Ovary (tissue), 9 donors: ENCODE data around the gene KLHL8. TPM values are rescaled to one million over a fixed set of nuclear protein-coding genes. Genes with fewer than 3 reads are reported as not detected.

Experiments used
- DNase-seq, 5 donors: peaks; one replicate each; pipeline ENCODE4 v3.0.0-alpha.2; 2019 to 2020
- H3K27ac ChIP-seq, 2 donors: fragments of 200-600 bp; one replicate each; pipeline versions ENCODE4 v1.5.1 to v1.8.0; 2019 to 2022
- H3K27me3 ChIP-seq: fragments of 200-600 bp; one replicate; pipeline ENCODE4 v1.8.0; 2022
- H3K36me3 ChIP-seq: fragments of 200-600 bp; sonication (generic); one replicate; pipeline ENCODE4 v1.5.1; 2019
- H3K4me1 ChIP-seq: one replicate; pipeline ENCODE4 v1.8.1; 2013; ENCODE audit warnings: mild to moderate bottlenecking, moderate library complexity; ENCODE audit not compliant: insufficient read depth
- H3K4me3 ChIP-seq: fragments of 200-600 bp; sonication (generic); one replicate; pipeline ENCODE4 v1.5.1; 2017
- H3K9me3 ChIP-seq, 2 donors: fragments of 200-600 bp in 1 of 2; sonication (generic) in 1 of 2; one replicate each; pipeline versions ENCODE4 v1.5.1 to v1.8.1; 2013 to 2019; ENCODE audit warnings: mild to moderate bottlenecking in 1 of 2, moderate library complexity in 1 of 2
- CTCF ChIP-seq, 3 donors: fragments of 450-650 bp in 2 of 3; fragments of 200-600 bp in 1 of 3; IDR thresholded peaks; one replicate each; pipeline versions ENCODE4 v1.5.1 to v1.8.0; 2016 to 2022; ENCODE audit warnings: antibody characterized with exemption in 3 of 3, mild to moderate bottlenecking in 1 of 3
- EP300 ChIP-seq: sonication (generic); formaldehyde crosslinking; IDR thresholded peaks from one replicate; pipeline ENCODE4 v1.6.1; 2017; ENCODE audit warnings: antibody characterized with exemption
- POLR2A ChIP-seq: fragments of 450-650 bp; IDR thresholded peaks from one replicate; pipeline ENCODE4 v1.6.1; 2017; ENCODE audit warnings: antibody characterized with exemption, mild to moderate bottlenecking, moderate library complexity
- WGBS, 3 donors: extraction: QIAGEN DNeasy Blood & Tissue Kit in 1 of 3; methylation state at CpG; one replicate each; pipeline versions ENCODE4 v1.1.5 to v1.1.7; 2013 to 2017; 5-methylcytosine and 5-hydroxymethylcytosine counted together
- intact Hi-C, 4 donors: fragments of 100-400 bp; cut with DNase I; formaldehyde crosslinking; loops; one replicate each; pipeline versions ENCODE4 v1.11.0 to v1.15.1; 2022 to 2023
- polyA plus RNA-seq, 2 donors: library from polyadenylated mRNA; stranded (reverse); fragments of 200-250 nt in 1 of 2; fragments of 350-450 nt in 1 of 2; fragmentation: Illumina TruSeq in 1 of 2; extraction: RNeasy Lipid Tissue Mini Kit (QIAGEN cat#74804) in 1 of 2; gene quantifications; one replicate each; pipeline ENCODE4 v1.2.3, GENCODE V29; 2013 to 2014
- total RNA-seq, 7 donors: library from RNA; depleted of rRNA in 2 of 7; stranded (reverse); fragments of >200 nt in 2 of 7; fragmentation: NEBNext Ultra II Directional in 3 of 7; extraction: Animal tissue kit (Norgen Biotek cat#: 25700) in 3 of 7; gene quantifications; one replicate each; pipeline versions ENCODE4 v1.1.0 to v1.2.4, GENCODE V29; 2016 to 2023
- donor health status: DM: no; HTN: no; CAD: no; lungs with moderate emphysema.
- donor health status: DM: no; HTN: no; CAD: no.
- donor health status: Bipolar disorder and iron deficiency.
- donor health status: DM: yes; HTN: yes; CAD: no.
- donor health status: DM: no; HTN: no; CAD: no.
- donor health status: DM: yes; HTN: yes; CAD: no.

The KLHL8 gene
- total and polyA plus RNA-seq, 9 donors, result 4.1 to 13.1 (median 11.4) TPM

DNA sequence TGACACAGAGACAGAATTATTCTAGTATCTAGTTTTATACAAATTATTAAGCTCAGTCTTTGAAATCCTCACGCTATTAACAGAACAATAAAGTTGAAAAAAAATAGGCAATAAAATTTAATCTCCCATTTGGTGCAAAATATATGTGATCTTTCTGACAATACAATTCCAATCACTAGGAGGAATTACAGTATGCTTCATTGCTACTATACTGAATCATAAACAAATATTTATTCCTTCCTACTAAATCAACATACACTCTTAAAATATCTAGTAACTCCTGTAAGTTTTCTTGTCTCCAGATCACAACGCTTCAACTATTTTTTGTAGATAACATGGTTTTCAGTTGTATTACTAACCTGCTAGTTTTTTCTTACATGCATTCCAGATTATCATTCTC, 45.7 kb downstream of the KLHL8 start:
- no peaks in the 10 kb centered on the region for H3K27me3 ChIP-seq
- 95 to 99% (median 97%) methylated on average over 2 of the region's 2 CpGs for WGBS, 3 donors
- no peak overlapping the region for H3K27ac ChIP-seq
- DNase-seq, result no peak
- H3K9me3 ChIP-seq, result no peaks in the 10 kb centered on the region
- no peaks in the 10 kb centered on the region for H3K4me1 ChIP-seq
- TF ChIP-seq CTCF (IDR thresholded peaks at IDR 0.05) (no peak), EP300 (no peak), POLR2A (no peak)
- no peaks in the 10 kb centered on the region for H3K36me3 ChIP-seq
- intact Hi-C loops, result no loop called here
- H3K4me3 ChIP-seq, result no peak overlapping the region

- no peak for DNase-seq
- Histone ChIP-seq H3K36me3 (no peaks in the 10 kb centered on the region), H3K4me1 (no peaks in the 10 kb centered on the region), H3K4me3 (no peak overlapping the region), H3K27me3 (no peaks in the 10 kb centered on the region), H3K27ac (no peak overlapping the region), H3K9me3 (no peaks in the 10 kb centered on the region)
- no peak for TF ChIP-seq CTCF (IDR thresholded peaks at IDR 0.05)
- no peak for TF ChIP-seq POLR2A
- TF ChIP-seq EP300, result no peak
- intact Hi-C loops, result no loop called here
- whole genome bisulfite sequencing, 3 donors, result 81 to 90% (median 86%) methylated on average over 2 of the region's 2 CpGs
Observed at GRCh38 chr4:87171944-87172343, 48.5 kb downstream of the KLHL8 start.

DNA sequence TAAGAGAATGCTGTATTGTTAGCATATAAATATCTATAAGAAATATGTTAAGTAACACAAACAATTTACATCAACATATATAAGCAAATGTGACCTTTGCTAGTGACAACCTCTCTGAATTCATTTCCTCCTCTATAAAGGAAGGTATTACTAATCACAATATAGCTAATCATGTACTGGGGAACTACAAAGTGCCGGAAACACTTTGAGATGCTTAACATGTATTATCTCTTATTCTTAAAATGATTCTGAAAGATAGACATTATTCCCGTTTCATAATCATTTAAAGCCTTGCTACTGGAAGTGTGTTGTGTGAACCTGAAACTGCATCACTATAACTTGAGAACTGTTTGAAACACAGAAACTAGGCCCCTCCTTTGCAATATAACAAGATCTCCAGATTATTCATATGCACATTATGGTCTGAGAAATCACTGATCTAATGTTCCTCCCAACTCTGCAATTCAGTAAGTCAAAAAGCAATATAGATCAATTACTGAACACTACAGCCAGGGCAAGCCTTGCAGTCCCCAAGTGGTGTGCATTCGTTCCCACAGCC, 54.0 kb downstream of the KLHL8 start:
- intact Hi-C loops, result no loop called here
- Histone ChIP-seq H3K9me3 (no peaks in the 10 kb centered on the region), H3K36me3 (no peaks in the 10 kb centered on the region), H3K4me1 (no peaks in the 10 kb centered on the region), H3K27me3 (no peaks in the 10 kb centered on the region), H3K27ac (no peak overlapping the region), H3K4me3 (no peak overlapping the region)
- no peak for TF ChIP-seq EP300
- DNase-seq, result no peak
- 91 to 95% (median 92%) methylated on average over 3 of the region's 3 CpGs for WGBS, 3 donors

DNA sequence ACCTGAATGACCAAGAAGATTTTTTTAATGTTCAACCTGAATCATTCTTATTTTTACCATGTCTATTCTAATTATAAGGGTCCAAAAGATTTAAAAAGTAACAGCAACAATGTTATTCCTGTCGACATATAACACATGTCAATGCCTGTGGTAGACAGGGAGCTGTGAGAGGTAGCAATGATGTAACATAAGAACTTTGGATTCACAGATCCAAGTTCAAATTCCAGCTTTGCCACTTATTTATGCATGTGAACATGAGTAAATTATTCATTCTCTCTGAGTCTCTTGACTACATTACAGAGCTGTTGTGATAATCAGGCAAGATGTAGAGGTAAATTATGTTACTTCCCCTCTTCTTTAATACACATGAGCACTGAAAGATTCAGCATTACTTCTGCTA, 54.5 kb downstream of the KLHL8 start:
- no peak for DNase-seq
- Histone ChIP-seq H3K27ac (no peak overlapping the region), H3K36me3 (no peaks in the 10 kb centered on the region), H3K9me3 (no peaks in the 10 kb centered on the region), H3K27me3 (no peaks in the 10 kb centered on the region), H3K4me3 (no peak overlapping the region), H3K4me1 (no peaks in the 10 kb centered on the region)
- intact Hi-C loops, result no loop called here
- no peak for TF ChIP-seq POLR2A
- WGBS, 3 donors, result 96 to 99% (median 98%) methylated on average over 1 of the region's 1 CpG

DNA sequence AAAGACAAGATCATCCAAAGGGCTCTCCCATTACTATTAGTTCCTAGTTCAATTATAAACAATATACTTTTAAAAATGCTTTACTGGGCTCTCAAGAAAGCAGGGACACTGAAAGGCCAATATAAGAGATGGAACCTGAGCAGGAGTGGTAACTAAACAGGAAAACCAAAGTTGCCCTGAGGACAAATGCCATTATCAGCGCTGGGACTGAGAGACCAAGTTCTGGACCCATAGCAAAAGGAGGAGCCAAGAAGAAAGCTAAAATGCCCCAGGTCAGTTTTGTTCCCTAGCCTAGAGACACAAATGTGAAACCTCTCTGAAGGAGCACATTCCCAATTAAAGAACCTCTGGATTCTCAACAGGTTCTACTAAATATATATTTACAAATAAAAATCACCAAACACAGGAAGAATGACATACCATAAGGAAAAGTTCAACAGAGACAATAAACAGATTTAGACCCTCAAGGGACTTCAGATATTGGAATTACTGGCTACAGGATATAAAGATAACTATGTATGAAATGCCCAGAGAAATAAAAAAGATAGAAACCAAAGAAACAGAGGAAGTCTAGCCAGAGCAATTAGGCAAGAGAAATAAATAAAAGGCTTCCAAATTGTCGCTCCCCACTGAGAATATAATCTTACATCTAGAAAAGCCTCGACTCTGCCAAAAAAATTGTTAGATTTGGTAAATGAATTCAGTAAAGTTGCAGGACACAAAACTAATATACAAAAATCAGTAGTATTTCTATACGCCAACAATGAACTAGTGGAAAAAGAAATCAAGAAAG, 67.1 kb downstream of the KLHL8 start:
- no peaks in the 10 kb centered on the region for H3K27me3 ChIP-seq
- 48 to 84% (median 71%) methylated on average over 4 of the region's 4 CpGs for WGBS, 3 donors
- DNase-seq, result no peak
- no peaks in the 10 kb centered on the region for H3K9me3 ChIP-seq
- no peaks in the 10 kb centered on the region for H3K4me1 ChIP-seq
- TF ChIP-seq CTCF (IDR thresholded peaks at IDR 0.05) (no peak), EP300 (no peak), POLR2A (no peak)
- intact Hi-C loops, result loop anchor here in 2 of 4 donors (5.0 to 10.0 kb wide), 2 partner anchors 82 to 84 kb away; no protein-coding TSS in a partner anchor
- H3K36me3 ChIP-seq, result no peaks in the 10 kb centered on the region
- H3K27ac ChIP-seq, result no peak overlapping the region
- H3K4me3 ChIP-seq, result no peak overlapping the region
